GM19238 (cell line): ENCODE measurements around the gene TP73.
"Not testable (repeated sequence)": the region's sequence is repeated elsewhere in the genome, so short reads cannot be mapped to it uniquely, and the experiment has no call there.

Source experiments
- DNase-seq: peaks from one replicate; pipeline ENCODE4 v3.0.0; 2011; ENCODE audit warnings: low spot score; ENCODE audit not compliant: insufficient read length

Gene TP73

GRCh38 chr1:3741566-3742438 lies 89.5 kb downstream of the TP73 start:
- DNase-seq, result no peak

- no peak for DNase-seq
Observed at GRCh38 chr1:3742439-3743298, 90.4 kb downstream of the TP73 start.

- DNase-seq, result no peak
Observed at GRCh38 chr1:3743421-3743820, 91.1 kb downstream of the TP73 start.

GRCh38 chr1:3743826-3744225 lies 91.5 kb downstream of the TP73 start:
- no peak for DNase-seq

GRCh38 chr1:3744646-3745045 lies 92.3 kb downstream of the TP73 start:
- no peak for DNase-seq

DNA sequence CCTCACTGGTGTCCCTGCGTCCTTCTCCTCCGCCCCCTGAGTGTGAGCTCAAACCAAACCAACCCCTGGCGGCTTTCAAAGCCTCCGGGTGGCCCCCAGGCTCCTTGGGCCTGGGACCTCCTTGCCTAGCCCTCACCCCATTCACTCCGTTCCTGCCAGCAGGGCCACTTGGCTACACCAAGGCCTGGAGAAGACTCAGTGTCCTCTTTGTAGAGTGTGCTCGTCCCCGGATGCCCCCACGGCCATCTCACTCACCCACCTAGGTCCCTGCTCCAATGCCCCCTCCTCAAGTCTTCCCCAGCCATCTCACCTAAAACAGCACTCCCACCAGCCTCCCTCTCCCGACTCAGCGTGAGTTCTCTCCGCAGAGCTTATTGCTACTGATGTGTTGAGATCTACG lies 92.8 kb downstream of the TP73 start:
- no peak for DNase-seq

DNA sequence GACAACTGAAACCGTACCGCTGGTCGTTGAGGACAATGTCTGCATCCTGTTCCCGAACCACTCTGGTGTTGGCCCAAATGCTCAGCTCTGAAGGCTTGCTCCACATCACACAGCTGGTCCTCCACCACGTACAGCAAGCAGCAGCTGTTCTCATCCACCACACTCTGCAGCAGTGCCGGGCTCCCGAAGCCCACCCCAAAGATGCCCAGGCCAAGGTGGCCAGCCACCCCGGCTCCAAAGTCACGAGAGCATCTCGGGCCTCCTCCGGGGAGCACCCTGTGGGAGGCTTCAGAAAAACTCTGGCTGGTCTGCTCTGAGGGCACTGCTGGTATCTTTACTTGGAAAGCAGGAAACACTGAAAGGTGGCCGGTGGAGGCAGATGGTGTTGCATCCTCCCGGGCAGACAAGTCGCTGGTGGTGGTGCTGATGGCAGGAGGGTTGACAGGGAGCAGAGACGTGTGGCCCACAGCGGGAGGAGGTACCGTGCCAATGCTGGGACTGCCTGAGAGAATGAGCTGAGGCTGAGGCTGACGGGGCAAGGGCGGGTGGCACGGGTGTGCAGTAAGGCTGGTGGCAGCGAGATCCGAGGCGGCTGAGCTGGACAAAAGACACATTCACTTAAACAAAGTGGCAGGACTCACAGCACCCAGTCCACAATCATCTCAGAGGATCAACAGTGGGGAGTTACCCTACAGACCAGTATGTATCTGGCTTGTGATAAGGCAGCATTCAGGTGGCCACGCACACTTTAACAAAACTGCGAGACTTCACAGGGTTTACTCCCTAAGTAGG lies 93.5 kb downstream of the TP73 start:
- DNase-seq, result no peak

GRCh38 chr1:3746389-3746829 lies 94.1 kb downstream of the TP73 start:
- no peak for DNase-seq

GRCh38 chr1:3746830-3747521 lies 94.7 kb downstream of the TP73 start:
- peak; percentile 98 for DNase-seq

DNA sequence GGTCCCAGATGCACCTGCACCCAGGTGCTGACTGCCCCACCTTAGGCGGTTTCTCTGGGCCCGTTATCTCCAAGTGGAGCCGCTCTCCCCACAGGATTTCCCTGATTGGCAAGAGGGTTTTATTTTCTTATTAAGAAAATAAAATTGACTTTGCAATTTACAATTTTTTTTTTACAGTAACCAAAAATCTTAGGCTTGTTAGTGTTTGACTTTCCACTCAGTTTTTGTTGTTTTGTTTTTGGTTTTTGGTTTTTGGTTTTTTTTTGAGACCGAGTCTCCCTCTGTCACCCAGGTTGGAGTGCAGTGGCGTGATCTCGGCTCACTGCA lies 95.2 kb downstream of the TP73 start:
- no peak for DNase-seq

DNA sequence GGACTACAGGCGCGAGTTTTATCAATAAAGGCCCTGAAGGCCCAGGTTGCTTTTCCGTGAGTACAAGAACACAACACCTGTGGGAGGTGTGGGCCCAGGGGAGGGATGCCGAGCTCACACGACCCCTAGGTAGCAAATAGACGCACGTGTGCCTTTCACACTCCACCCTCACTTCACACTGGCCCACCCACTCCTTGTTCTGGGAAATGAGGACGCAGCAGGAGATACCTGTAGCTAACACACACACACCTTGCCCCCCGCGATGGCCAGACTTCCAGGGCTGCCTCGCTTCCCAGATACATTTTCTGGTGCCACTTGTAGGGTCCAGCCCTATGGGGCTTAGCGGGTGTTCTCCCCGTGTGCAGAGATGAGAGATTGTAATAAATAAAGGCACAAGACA lies 95.6 kb downstream of the TP73 start:
- no peak for DNase-seq

DNA sequence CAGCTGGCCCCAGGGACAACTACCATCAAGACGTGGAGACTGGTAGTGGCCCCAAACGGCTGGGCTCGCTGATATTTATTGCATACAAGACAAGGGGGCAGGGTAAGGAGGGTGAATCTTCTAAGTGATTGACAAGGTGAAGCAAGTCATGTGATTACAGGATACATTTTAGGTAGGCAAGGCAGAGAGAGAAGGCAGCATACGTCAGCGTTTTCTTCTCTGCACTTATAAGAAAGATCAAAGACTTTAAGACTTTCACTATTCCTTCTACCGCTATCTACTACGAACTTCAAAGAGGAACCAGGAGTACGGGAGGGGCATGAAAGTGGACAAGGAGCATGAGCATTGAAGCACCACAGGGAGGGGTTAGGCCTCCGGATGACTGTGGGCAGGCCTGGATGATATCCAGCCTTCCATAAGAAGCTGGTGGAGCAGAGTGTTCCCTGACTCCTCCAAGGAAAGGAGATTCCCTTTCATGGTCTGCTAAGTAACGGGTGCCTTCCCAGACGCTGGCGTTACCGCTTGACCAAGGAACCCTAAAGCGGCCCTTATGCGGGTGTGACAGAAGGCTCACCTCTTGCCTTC lies 96.1 kb downstream of the TP73 start:
- DNase-seq, result not testable (repeated sequence)

DNA sequence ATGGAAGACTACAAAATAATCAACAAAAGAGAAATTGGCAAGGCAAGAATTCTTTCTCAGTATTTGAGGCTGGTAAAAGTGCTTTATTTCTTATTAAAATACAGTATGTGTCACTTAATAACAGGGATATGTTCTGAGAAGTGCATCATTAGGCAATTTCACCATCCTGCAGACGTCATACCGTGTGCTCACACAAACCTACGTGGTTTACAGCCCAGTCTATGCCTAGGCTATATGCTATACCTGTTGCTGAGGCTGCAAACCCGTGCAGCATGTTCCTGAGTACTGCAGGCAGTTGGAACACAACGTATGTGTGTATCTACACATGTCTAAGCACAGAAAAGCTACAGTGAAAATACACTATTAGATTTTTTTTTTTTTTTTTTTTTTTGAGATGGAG lies 97.2 kb downstream of the TP73 start:
- no peak for DNase-seq

- no peak for DNase-seq
Observed at GRCh38 chr1:3750741-3751140, 98.4 kb downstream of the TP73 start.

- no peak for DNase-seq
Observed at GRCh38 chr1:3752400-3752945, 100.2 kb downstream of the TP73 start, which contains the start of gene CCDC27. Gene CCDC27 (plus strand): TSS chr1:3752450. CDS start chr1:3752482, 32 bp downstream.

- DNase-seq, result no peak
Observed at GRCh38 chr1:3753656-3754454, 101.5 kb downstream of the TP73 start.

- DNase-seq, result no peak
Observed at GRCh38 chr1:3756394-3756793, 104.1 kb downstream of the TP73 start.

GRCh38 chr1:3759164-3759563 lies 106.8 kb downstream of the TP73 start:
- no peak for DNase-seq

DNA sequence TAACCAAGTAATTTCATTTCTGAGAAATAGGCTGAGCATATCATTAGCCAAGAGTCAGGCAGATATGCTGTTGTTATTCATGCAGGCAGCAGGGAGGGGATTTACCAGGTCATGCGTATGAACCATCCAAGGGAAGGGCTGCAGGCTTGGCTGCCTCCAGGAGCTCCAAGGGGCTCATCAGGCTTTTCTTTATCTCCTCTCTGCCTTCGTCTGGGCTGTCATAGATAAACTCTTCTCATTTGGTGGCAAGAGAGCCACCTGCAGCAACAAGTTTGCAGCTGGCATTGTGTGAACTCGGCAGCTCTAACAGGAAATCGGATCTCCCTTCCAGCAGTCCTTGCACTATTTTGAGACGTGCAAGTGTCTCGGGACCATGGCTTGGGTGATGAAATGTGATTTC lies 107.5 kb downstream of the TP73 start:
- no peak for DNase-seq
